HS-5 (cell line): ENCODE results near the gene LITAFD.
A peak's percentile ranks its signal among the peaks of the same experiment; 100 is the strongest.
"Not testable (repeated sequence)": the region's sequence is repeated elsewhere in the genome, so short reads cannot be mapped to it uniquely, and the experiment has no call there.

Source experiments
- DNase-seq: peaks from one replicate; pipeline ENCODE4 v3.0.0-alpha.2; 2012; ENCODE audit warnings: low read depth

Gene LITAFD

GRCh38 chr16:8855972-8856371, 26.2 kb upstream of the LITAFD start:
- no peak for DNase-seq

- no peak for DNase-seq
These were observed 22.9 kb upstream of the LITAFD start for GRCh38 chr16:8858994-8859912.

GRCh38 chr16:8859913-8860881, 22.0 kb upstream of the LITAFD start:
- no peak for DNase-seq

GRCh38 chr16:8861563-8862308, 20.4 kb upstream of the LITAFD start:
- DNase-seq, result no peak

- DNase-seq, result no peak
These were observed 19.6 kb upstream of the LITAFD start for GRCh38 chr16:8862309-8863130.

DNA sequence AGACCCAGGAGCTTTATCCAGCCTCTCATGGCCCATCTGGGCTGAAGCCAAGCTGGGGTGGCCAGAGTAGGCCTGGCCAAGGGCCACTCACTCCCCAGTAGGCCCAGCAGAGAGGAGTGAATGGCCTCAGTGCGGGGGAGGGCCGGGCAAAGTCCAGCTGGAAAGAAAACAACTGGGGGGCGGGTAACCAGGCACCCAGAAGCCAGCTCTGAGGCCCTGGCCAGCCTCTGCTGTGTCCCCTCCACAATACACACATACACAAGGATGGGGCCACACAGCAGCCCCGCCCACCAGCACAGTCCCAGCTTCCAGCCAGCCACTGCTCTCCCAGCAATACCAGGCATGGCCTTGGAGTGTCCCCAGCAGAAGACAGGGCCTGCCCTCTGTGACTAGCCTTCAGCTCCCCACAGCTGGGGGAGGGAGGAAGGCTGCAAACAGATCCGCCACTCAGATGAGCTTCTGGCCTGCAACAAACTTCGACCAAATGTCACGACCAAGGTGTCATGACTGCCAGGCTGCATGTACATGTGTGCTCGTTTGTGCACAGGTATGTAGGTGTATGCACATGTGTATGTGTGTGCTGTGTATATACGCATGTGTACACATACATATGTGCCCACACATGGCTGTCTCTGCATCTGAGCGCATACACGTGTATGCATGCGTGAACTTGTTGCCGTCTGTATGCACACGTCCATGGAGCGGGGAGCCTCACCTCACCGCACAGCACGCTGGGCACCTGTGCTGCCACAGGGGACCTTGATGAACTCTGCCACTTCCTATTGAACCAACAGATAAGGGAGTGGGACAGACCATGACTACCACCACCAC, 18.3 kb upstream of the LITAFD start:
- no peak for DNase-seq

GRCh38 chr16:8864480-8865110, 17.6 kb upstream of the LITAFD start:
- DNase-seq, result no peak

- no peak for DNase-seq
These were observed 16.8 kb upstream of the LITAFD start for GRCh38 chr16:8865145-8865882.

DNA sequence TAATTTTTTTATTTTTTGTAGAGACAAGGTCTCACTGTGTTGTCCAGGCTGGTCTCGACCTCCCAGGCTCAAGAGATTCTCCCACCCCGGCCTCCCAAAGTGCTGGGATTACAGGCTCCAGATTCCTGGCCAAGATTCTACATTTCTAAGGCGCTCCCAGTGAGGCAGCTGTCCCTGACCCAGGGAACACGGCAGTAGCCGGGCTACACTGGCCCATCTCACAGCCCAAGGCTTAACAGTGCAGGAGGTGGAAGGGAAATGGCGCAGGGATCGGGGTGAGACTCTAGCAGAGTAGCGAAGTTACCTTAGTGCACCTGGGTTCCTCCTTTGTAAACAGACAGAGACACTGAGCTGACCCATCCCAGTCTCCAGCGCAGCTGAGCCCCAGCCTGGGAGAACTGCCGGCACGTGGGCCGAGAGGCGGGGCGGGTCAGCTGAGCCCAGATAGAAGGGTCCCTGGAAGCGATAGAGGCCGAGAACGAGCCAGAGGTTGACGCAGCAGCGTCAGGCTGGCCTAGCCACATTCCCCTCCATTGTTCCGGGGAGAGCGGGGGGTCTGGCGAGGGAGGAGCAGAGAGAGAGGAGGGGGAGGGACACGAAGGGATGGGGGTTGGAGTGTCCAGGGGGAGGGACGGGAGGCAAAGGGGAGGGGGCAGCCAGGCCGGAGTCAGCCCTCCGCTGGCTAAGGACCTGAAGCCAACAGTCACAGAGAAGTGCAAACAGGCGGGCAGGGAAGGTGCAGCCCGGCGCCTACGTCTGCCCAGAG, 15.8 kb upstream of the LITAFD start:
- no peak for DNase-seq

DNA sequence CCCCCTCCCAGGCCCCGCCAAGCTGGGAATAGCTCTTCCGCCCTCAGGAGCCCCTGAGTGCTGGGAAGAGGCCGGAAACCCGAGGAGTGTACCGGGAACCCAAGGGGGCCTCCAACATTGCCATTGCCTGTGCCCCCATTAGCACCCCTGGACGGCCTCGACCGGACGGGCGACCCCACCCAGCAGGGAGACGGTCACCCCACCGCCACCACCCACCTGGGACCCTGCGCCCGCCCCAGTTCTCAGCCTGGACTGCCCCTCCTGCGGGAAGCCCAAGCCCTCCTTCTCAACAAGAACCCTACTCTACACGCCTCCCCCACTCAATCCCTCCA, 15.3 kb upstream of the LITAFD start:
- no peak for DNase-seq

GRCh38 chr16:8867216-8867931, 14.8 kb upstream of the LITAFD start:
- no peak for DNase-seq

GRCh38 chr16:8867932-8868415, 14.2 kb upstream of the LITAFD start:
- DNase-seq, result no peak

- peak; percentile 86 for DNase-seq
These were observed 13.5 kb upstream of the LITAFD start, which contains the start of gene CARHSP1 for GRCh38 chr16:8868416-8869211. Gene CARHSP1 (minus strand): TSS chr16:8869006. CDS start chr16:8859328, 9,678 bp downstream.

GRCh38 chr16:8869212-8869987, 12.8 kb upstream of the LITAFD start:
- no peak for DNase-seq

DNA sequence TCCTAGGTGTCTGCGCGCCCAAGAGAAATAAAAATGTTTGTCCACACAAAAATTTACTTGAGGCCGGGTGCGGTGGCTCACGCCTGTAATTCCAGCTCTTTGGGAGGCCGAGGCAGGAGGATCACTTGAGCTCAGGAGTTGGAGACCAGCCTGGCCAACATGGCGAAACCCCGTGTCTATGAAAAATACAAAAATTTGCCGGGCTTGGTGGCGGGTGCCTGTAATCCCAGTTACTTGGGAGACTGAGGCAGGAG, 12.2 kb upstream of the LITAFD start:
- DNase-seq, result not testable (repeated sequence)

GRCh38 chr16:8872071-8872470, 10.1 kb upstream of the LITAFD start:
- no peak for DNase-seq
